Measurements from ENCODE around the gene PLIN4. TPM values are rescaled to one million over a fixed set of nuclear protein-coding genes. Genes with fewer than 3 reads are reported as not detected.

Gene PLIN4
- total RNA-seq, 2 donors from 2014 or later = 0.33 to 0.66 TPM

DNA sequence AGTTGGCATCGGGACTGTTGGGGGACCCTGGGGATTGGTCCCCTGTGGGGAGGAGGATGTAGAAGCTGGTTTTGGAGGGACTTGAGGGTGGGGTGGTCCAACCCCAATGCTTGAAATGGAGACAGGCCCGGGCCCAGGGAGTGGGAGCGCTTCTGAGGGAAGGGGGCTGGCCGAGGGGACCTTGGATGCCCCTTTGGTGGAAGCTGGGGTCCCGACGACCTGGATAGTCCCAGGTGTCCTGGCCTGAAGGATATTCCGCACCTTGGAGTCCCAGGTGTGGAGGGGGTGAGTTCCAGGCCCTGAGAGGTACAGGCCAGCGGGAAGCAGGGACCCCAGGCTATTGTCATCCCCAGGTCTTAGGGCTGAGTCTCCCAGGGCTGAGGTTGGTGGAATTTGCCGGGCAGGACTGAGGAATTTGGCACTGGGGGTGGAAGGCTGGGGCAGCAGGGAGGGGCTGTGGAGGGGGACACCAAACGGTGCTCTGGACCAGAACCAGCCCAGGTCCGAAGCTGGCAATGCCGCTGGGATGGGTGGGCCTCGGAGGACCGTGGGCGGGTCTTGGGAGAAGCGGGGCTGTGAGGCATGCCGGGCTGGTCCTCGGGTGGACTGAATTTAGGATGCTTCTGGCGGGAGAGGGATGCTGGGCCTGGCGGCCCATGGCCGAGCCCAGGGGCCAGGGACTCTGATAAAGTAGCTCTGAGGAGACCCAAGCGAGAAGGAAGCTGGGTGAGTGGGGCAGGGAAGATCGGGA is 44.3 kb downstream of the PLIN4 start:
- peak overlapping the region; percentile 77 for H3K9ac ChIP-seq (ENCODE audit: extremely low read depth, low read length, poor library complexity, severe bottlenecking)
- no peaks in the 10 kb centered on the region for H3K9me3 Mint-ChIP-seq
- H3K4me3 Mint-ChIP-seq = no peak overlapping the region
- H3K27me3 Mint-ChIP-seq (ENCODE audit: insufficient read depth) = no peaks in the 10 kb centered on the region
- WGBS, 2 experiments (ENCODE audit: insufficient coverage in 1 of 2, insufficient read length in 1 of 2) = 16 to 21% methylated on average over 13 to 23 of the region's 23 CpGs
- H3K27ac Mint-ChIP-seq = peak overlapping the region; percentile 94
- H3K36me3 ChIP-seq (ENCODE audit: control insufficient read depth, insufficient read depth, low read length) = peaks cover 30% of the 10 kb centered on the region
- peak overlapping the region; percentile 71 for H3K27ac ChIP-seq (ENCODE audit: low read depth, low read length)
- DNase-seq = peak; percentile 71
- H3K4me3 ChIP-seq (ENCODE audit: low read length) = peak overlapping the region; percentile 90
- TF ChIP-seq, protein P1, sequence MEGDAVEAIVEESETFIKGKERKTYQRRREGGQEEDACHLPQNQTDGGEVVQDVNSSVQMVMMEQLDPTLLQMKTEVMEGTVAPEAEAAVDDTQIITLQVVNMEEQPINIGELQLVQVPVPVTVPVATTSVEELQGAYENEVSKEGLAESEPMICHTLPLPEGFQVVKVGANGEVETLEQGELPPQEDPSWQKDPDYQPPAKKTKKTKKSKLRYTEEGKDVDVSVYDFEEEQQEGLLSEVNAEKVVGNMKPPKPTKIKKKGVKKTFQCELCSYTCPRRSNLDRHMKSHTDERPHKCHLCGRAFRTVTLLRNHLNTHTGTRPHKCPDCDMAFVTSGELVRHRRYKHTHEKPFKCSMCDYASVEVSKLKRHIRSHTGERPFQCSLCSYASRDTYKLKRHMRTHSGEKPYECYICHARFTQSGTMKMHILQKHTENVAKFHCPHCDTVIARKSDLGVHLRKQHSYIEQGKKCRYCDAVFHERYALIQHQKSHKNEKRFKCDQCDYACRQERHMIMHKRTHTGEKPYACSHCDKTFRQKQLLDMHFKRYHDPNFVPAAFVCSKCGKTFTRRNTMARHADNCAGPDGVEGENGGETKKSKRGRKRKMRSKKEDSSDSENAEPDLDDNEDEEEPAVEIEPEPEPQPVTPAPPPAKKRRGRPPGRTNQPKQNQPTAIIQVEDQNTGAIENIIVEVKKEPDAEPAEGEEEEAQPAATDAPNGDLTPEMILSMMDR (conservative IDR thresholded peaks at IDR 0.05) = no peak
- no peaks in the 10 kb centered on the region for H3K9me3 ChIP-seq (ENCODE audit: control insufficient read depth, low read length)
- H3K4me1 ChIP-seq (ENCODE audit: control insufficient read depth, insufficient read depth, low read length) = no peaks in the 10 kb centered on the region
- H3K27me3 ChIP-seq (ENCODE audit: control insufficient read depth, insufficient read depth, low read length, poor library complexity, severe bottlenecking) = no peaks in the 10 kb centered on the region
- peaks cover 10% of the 10 kb centered on the region for H3K4me1 Mint-ChIP-seq
- peaks cover 23% of the 10 kb centered on the region for H3K36me3 Mint-ChIP-seq (ENCODE audit: low read depth)

DNA sequence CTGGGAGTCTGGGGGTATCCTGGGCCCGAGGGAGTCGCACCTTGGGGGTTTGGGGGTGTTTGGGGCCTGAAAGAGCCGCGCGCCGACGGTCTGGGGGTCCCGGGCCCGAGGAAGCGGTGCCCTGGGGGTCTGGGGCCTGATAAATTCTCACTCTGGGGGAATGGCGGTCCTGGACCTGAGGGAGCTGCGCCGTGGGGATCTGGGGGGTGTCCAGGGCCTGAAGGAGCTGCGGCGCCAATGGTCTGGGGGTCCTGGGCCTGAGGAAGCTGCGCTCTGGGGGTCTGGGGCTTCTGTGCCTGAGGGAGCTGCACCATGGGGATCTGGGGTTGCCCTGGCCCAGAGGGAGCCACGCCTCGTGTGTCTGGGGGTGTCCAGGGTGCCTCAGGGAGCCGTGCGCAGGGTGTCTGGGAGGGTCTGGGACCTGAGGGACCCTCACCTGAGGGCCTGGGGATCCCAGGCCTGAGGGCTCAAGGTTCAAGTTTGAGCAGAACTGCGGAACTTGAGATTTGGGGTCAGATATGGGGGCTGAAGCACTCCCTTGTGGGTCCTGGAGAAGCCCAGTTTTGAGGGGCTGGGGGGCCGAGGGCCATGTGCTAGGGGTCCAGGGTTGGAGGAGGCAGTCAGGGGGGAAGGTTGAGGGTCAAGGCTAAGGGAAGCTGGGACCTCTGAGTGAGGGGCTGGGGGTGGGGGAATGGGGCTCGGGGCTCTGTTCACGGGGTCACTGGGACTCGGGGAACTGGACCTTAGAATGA is 45.1 kb downstream of the PLIN4 start:
- Mint-ChIP-seq H3K4me1 (peaks cover 10% of the 10 kb centered on the region), H3K27me3 (ENCODE audit: insufficient read depth) (no peaks in the 10 kb centered on the region), H3K4me3 (no peak overlapping the region), H3K9me3 (no peaks in the 10 kb centered on the region), H3K27ac (peak overlapping the region; percentile 94), H3K36me3 (ENCODE audit: low read depth) (peaks cover 18% of the 10 kb centered on the region)
- Histone ChIP-seq H3K27ac (ENCODE audit: low read depth, low read length) (no peak overlapping the region), H3K36me3 (ENCODE audit: control insufficient read depth, insufficient read depth, low read length) (peaks cover 24% of the 10 kb centered on the region), H3K4me1 (ENCODE audit: control insufficient read depth, insufficient read depth, low read length) (no peaks in the 10 kb centered on the region), H3K4me3 (ENCODE audit: low read length) (peak overlapping the region; percentile 90), H3K9ac (ENCODE audit: extremely low read depth, low read length, poor library complexity, severe bottlenecking) (peak overlapping the region; percentile 77), H3K27me3 (ENCODE audit: control insufficient read depth, insufficient read depth, low read length, poor library complexity, severe bottlenecking) (no peaks in the 10 kb centered on the region), H3K9me3 (ENCODE audit: control insufficient read depth, low read length) (no peaks in the 10 kb centered on the region)
- TF ChIP-seq, protein P1 (conservative IDR thresholded peaks at IDR 0.05) = no peak
- no peak for DNase-seq
- WGBS, 2 experiments (ENCODE audit: insufficient coverage in 1 of 2, insufficient read length in 1 of 2) = 29 to 56% methylated on average over 4 to 25 of the region's 25 CpGs

- no peak within 1 kb of the TSS for H3K27ac ChIP-seq (ENCODE audit: low read depth, low read length)
- H3K36me3 ChIP-seq (ENCODE audit: control insufficient read depth, insufficient read depth, low read length) = peaks cover 18% of the 10 kb centered on the region
- WGBS, 2 experiments (ENCODE audit: insufficient coverage in 1 of 2, insufficient read length in 1 of 2) = 0% methylated on average over 7 to 63 of the region's 71 CpGs
- no peak for DNase-seq
- Mint-ChIP-seq H3K36me3 (ENCODE audit: low read depth) (peaks cover 12% of the 10 kb centered on the region), H3K27ac (peak within 1 kb of the TSS; percentile 72), H3K4me1 (peaks cover 10% of the 10 kb centered on the region), H3K4me3 (no peak within 1 kb of the TSS), H3K9me3 (no peaks in the 10 kb centered on the region), H3K27me3 (ENCODE audit: insufficient read depth) (no peaks in the 10 kb centered on the region)
- peak within 1 kb of the TSS; percentile 77 for H3K9ac ChIP-seq (ENCODE audit: extremely low read depth, low read length, poor library complexity, severe bottlenecking)
- H3K9me3 ChIP-seq (ENCODE audit: control insufficient read depth, low read length) = no peaks in the 10 kb centered on the region
- TF ChIP-seq, protein P1 (conservative IDR thresholded peaks at IDR 0.05) = no peak
- H3K27me3 ChIP-seq (ENCODE audit: control insufficient read depth, insufficient read depth, low read length, poor library complexity, severe bottlenecking) = no peaks in the 10 kb centered on the region
- peak within 1 kb of the TSS; percentile 90 for H3K4me3 ChIP-seq (ENCODE audit: low read length)
- no peaks in the 10 kb centered on the region for H3K4me1 ChIP-seq (ENCODE audit: control insufficient read depth, insufficient read depth, low read length)
These were observed 45.9 kb downstream of the PLIN4 start, which contains the start of gene HDGFL2 for GRCh38 chr19:4472174-4472974. TSS of gene HDGFL2 (plus strand) at chr19:4472297. CDS start at chr19:4472351, 54 bp downstream.

Measured in endodermal cell (in vitro differentiated cells).